Activated CD4-positive, alpha-beta T cell treated with anti-CD3 and anti-CD28 coated beads, Interleukin-2, amount 10 ng/mL, durations not matched to agents 7 days and 5 days (primary cell): ENCODE data around the gene MECR. TPM values are rescaled to one million over a fixed set of nuclear protein-coding genes. Genes with fewer than 3 reads are reported as not detected.

ENCODE experiments used
- CTCF ChIA-PET: fragments of 350-600 bp; sonication (Branson Sonifier 250); formaldehyde crosslinking; loops from one replicate; lab custom pipeline; 2021; ENCODE audit warnings: antibody characterized with exemption; lab: Charles Lee
- POLR2A ChIA-PET: fragments of 350-600 bp; sonication (Branson Sonifier 250); formaldehyde crosslinking; loops from one replicate; lab custom pipeline; 2021; ENCODE audit warnings: antibody characterized with exemption; lab: Charles Lee
- DNase-seq: peaks from one replicate; pipeline ENCODE4 v3.0.0-alpha.2; 2020
- H3K27ac Mint-ChIP-seq: one replicate; pipeline ENCODE4 v1.8.0; 2021; ENCODE audit warnings: mild to moderate bottlenecking, moderate library complexity, mixed read lengths
- H3K27me3 Mint-ChIP-seq: one replicate; pipeline ENCODE4 v1.8.0; 2021; ENCODE audit warnings: mixed read lengths
- H3K36me3 Mint-ChIP-seq: one replicate; pipeline ENCODE4 v1.8.0; 2021; ENCODE audit warnings: low read depth, mixed read lengths
- H3K4me1 Mint-ChIP-seq: one replicate; pipeline ENCODE4 v1.8.0; 2021; ENCODE audit warnings: mixed read lengths
- H3K4me3 Mint-ChIP-seq: one replicate; pipeline ENCODE4 v1.8.0; 2021; ENCODE audit warnings: mild to moderate bottlenecking, moderate library complexity, mixed read lengths
- H3K9me3 Mint-ChIP-seq: one replicate; pipeline ENCODE4 v1.8.0; 2021; ENCODE audit warnings: mixed read lengths
- total RNA-seq, 2 experiments: library from RNA; stranded (reverse); gene quantifications; one replicate each; pipeline ENCODE4 v1.2.3, GENCODE V29; 2021

The MECR gene
- total RNA-seq, 2 experiments from 2014 or later = 16.4 to 19.7 TPM

- H3K36me3 Mint-ChIP-seq = peaks cover 5% of the 10 kb centered on the region
- ChIA-PET CTCF (interaction anchor here (0.7 to 4.0 kb wide), 15 partner anchors 8 to 396 kb away, joined by 3 to 38 read pairs (median 5); partner anchors contain the start of gene SRSF4), POLR2A (interaction anchor here (0.6 to 1.2 kb wide), 2 partner anchors 20 to 1924 kb away, joined by 3 to 6 read pairs; partner anchors contain the start of gene SRSF4)
- no peak overlapping the region for H3K27ac Mint-ChIP-seq
- H3K9me3 Mint-ChIP-seq = no peaks in the 10 kb centered on the region
- no peak overlapping the region for H3K4me3 Mint-ChIP-seq
- no peak for DNase-seq
- no peaks in the 10 kb centered on the region for H3K27me3 Mint-ChIP-seq
- H3K4me1 Mint-ChIP-seq = peaks cover 15% of the 10 kb centered on the region
These were observed 28.7 kb downstream of the MECR start for GRCh38 chr1:29202053-29202452.

GRCh38 chr1:29201595-29202051 is 29.1 kb downstream of the MECR start:
- no peak for DNase-seq
- CTCF ChIA-PET = interaction anchor here (1.2 to 4.0 kb wide), 11 partner anchors 11 to 324 kb away, joined by 3 to 38 read pairs (median 5); partner anchors contain the start of gene SRSF4
- Mint-ChIP-seq H3K9me3 (no peaks in the 10 kb centered on the region), H3K4me3 (no peak overlapping the region), H3K36me3 (peaks cover 5% of the 10 kb centered on the region), H3K27me3 (no peaks in the 10 kb centered on the region), H3K4me1 (peaks cover 15% of the 10 kb centered on the region), H3K27ac (no peak overlapping the region)
- POLR2A ChIA-PET = interaction anchor here (0.6 kb wide), 1 partner anchor 1924 kb away, joined by 3 read pairs; no protein-coding TSS in a partner anchor

DNA sequence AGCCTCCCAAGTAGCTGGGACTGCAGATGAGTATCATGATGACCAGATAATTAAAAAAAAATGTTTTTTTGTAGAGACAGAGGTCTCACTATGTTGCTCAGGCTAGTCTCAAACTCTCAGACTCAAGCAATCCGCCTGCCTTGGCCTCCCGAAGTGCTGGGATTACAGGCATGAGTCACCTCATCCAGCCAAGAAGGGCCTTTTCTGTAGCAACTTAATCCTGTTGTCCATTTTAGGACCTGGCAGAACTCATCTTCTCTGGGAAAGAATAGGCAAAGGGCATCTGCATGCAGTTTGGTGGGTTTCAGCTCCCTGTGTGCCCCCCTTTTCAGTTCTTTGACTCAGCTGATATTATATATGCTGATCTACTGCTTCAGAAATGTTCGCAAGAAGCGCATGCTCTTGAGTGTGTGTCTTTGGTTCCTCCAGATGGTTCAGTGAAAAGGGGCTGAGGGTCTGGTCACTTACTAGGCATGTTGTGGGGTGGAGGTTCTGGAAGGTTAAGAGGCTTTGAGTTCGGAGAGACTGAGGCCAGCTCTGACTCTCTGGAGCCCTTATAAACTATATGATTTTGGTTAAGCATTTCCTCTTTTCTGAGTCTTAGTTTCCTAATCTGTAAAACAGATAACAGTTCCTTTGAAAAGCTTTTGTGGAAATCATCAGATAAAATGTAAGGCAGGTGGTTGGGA is 29.7 kb downstream of the MECR start:
- Mint-ChIP-seq H3K27ac (no peak overlapping the region), H3K36me3 (peaks cover 5% of the 10 kb centered on the region), H3K4me1 (peaks cover 15% of the 10 kb centered on the region), H3K9me3 (no peaks in the 10 kb centered on the region), H3K4me3 (no peak overlapping the region), H3K27me3 (no peaks in the 10 kb centered on the region)
- ChIA-PET POLR2A (no interaction called here), CTCF (interaction anchor here (0.9 to 4.0 kb wide), 5 partner anchors 19 to 325 kb away, joined by 3 to 38 read pairs (median 6); partner anchors contain the start of gene SRSF4)
- DNase-seq = no peak

DNA sequence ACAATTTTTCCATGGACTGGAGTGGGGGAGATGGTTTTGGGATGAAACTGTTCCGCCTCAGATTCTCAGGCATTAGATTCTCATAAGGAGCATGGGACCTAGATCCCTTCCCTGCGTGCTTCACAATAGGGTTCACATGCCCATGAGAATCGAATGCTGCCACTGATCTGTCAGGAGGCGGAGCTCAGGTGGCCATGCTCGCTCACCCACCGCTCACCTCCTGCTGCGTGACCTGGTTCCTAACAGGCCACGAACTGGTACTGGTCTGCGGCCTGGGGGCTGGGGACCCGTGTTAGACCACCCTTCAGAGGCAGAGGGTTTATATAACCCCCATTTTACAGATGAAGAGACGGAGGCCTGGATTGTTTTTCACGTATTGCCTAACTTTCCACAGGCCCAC is 32.7 kb downstream of the MECR start:
- Mint-ChIP-seq H3K27ac (no peak overlapping the region), H3K36me3 (peaks cover 6% of the 10 kb centered on the region), H3K9me3 (no peaks in the 10 kb centered on the region), H3K4me3 (no peak overlapping the region), H3K27me3 (no peaks in the 10 kb centered on the region), H3K4me1 (peaks cover 15% of the 10 kb centered on the region)
- POLR2A ChIA-PET = no interaction called here
- no peak for DNase-seq
- CTCF ChIA-PET = interaction anchor here (0.8 to 3.0 kb wide), 9 partner anchors 11 to 1510 kb away, joined by 3 to 25 read pairs (median 4); partner anchors contain the start of gene SRSF4

- CTCF ChIA-PET = interaction anchor here (0.6 to 3.0 kb wide), 11 partner anchors 10 to 1511 kb away, joined by 3 to 25 read pairs (median 4); partner anchors contain the start of gene SRSF4
- H3K36me3 Mint-ChIP-seq = peaks cover 6% of the 10 kb centered on the region
- POLR2A ChIA-PET = interaction anchor here (0.6 kb wide), 1 partner anchor 725 kb away, joined by 3 read pairs; no protein-coding TSS in a partner anchor
These were observed 33.2 kb downstream of the MECR start for GRCh38 chr1:29197590-29197924.

DNA sequence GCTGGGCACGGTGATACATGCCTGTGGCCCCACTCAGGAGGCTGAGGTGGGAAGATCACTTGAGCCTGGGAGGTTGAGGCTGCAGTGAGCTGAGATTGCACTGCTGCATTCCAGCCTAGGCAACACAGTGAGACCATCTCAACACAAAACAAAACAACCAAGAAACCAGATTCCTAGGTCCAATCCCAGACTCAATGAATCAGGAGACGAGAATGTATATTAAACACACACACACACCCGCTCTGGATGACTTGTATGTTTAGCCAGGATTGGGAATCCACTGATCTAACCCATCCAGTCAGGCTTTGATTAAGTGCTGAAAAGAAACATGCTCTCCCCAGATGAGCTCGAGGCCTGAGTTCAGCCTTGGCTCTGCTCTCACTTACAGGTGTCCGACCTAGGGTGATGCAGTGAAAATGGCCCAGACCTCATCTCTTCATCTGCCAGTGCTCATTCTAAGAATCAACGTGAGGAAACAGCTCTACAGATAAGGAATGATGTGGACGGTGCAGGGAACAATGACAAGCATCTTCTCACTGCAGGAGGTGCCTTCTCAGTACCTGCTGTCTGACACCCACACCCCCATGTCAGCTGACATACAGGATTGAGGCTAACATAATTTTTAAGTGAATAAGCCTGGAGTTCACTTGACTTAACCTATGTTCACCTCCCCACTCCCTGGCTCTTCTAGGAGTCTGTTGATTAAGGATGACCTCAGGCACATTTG is 33.7 kb downstream of the MECR start:
- H3K4me3 Mint-ChIP-seq = no peak overlapping the region
- H3K9me3 Mint-ChIP-seq = no peaks in the 10 kb centered on the region
- H3K27ac Mint-ChIP-seq = no peak overlapping the region
- H3K27me3 Mint-ChIP-seq = no peaks in the 10 kb centered on the region
- H3K4me1 Mint-ChIP-seq = peaks cover 8% of the 10 kb centered on the region
- CTCF ChIA-PET = interaction anchor here (0.6 to 3.0 kb wide), 11 partner anchors 10 to 1511 kb away, joined by 3 to 25 read pairs (median 4); partner anchors contain the start of gene SRSF4
- POLR2A ChIA-PET = interaction anchor here (0.6 kb wide), 1 partner anchor 725 kb away, joined by 3 read pairs; no protein-coding TSS in a partner anchor
- DNase-seq = no peak
- H3K36me3 Mint-ChIP-seq = peaks cover 6% of the 10 kb centered on the region

More at GRCh38 chr1:29197590-29197924, 33.2 kb downstream of the MECR start:
- peak; percentile 64 for DNase-seq
- Mint-ChIP-seq H3K27me3 (no peaks in the 10 kb centered on the region), H3K9me3 (no peaks in the 10 kb centered on the region), H3K4me1 (peaks cover 12% of the 10 kb centered on the region), H3K4me3 (no peak overlapping the region), H3K27ac (no peak overlapping the region)

DNA sequence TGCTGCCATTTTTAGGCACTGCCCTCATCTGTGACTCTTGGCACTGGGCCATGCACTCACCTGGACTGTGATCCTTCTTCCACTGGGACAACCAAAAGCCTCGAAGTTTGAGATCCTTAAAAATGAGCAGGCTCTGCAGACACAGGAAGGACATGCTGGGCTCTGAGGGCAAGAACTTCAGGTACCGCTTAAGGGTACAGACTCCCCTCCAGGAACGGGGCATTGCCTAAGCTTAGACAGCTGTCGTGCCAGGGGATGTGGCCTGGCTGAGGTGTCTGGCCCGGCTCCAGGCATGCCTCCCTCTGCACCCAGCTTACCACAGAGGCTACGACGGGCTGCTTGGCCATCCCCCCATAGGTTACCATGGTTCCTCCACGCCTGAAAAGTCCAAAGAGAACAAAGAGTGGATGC is 34.8 kb downstream of the MECR start:
- Mint-ChIP-seq H3K36me3 (peaks cover 5% of the 10 kb centered on the region), H3K4me3 (no peak overlapping the region), H3K27ac (no peak overlapping the region), H3K4me1 (peaks cover 3% of the 10 kb centered on the region), H3K27me3 (no peaks in the 10 kb centered on the region), H3K9me3 (no peaks in the 10 kb centered on the region)
- POLR2A ChIA-PET = no interaction called here
- DNase-seq = no peak
- CTCF ChIA-PET = interaction anchor here (0.6 to 2.9 kb wide), 5 partner anchors 15 to 564 kb away, joined by 3 to 25 read pairs (median 4); partner anchors contain the start of genes SRSF4 and YTHDF2

- Mint-ChIP-seq H3K4me1 (peaks cover 3% of the 10 kb centered on the region), H3K36me3 (peaks cover 2% of the 10 kb centered on the region), H3K4me3 (no peak overlapping the region), H3K9me3 (no peaks in the 10 kb centered on the region), H3K27ac (peak overlapping the region; percentile 44), H3K27me3 (no peaks in the 10 kb centered on the region)
- POLR2A ChIA-PET = no interaction called here
- no peak for DNase-seq
- CTCF ChIA-PET = interaction anchor here (0.9 to 2.1 kb wide), 4 partner anchors 9 to 312 kb away, joined by 3 to 7 read pairs (median 5); no protein-coding TSS in a partner anchor
These were observed 36.8 kb downstream of the MECR start for GRCh38 chr1:29193879-29194455.

GRCh38 chr1:29190718-29191117 is 40.0 kb downstream of the MECR start:
- DNase-seq = no peak
- no peak overlapping the region for H3K27ac Mint-ChIP-seq
- no peaks in the 10 kb centered on the region for H3K4me1 Mint-ChIP-seq
- H3K36me3 Mint-ChIP-seq = peaks cover 2% of the 10 kb centered on the region
- ChIA-PET CTCF (interaction anchor here (0.9 to 1.3 kb wide), 2 partner anchors 9 to 11 kb away, joined by 4 to 6 read pairs; partner anchors contain the start of gene SRSF4), POLR2A (no interaction called here)
- no peaks in the 10 kb centered on the region for H3K27me3 Mint-ChIP-seq
- no peak overlapping the region for H3K4me3 Mint-ChIP-seq
- H3K9me3 Mint-ChIP-seq = no peaks in the 10 kb centered on the region

GRCh38 chr1:29186707-29187106 is 44.0 kb downstream of the MECR start:
- no peak overlapping the region for H3K27ac Mint-ChIP-seq
- peaks cover 14% of the 10 kb centered on the region for H3K4me1 Mint-ChIP-seq
- CTCF ChIA-PET = interaction anchor here (0.9 to 1.2 kb wide), 3 partner anchors 11 to 305 kb away, joined by 3 to 7 read pairs (median 3); no protein-coding TSS in a partner anchor
- no peaks in the 10 kb centered on the region for H3K36me3 Mint-ChIP-seq
- H3K27me3 Mint-ChIP-seq = no peaks in the 10 kb centered on the region
- POLR2A ChIA-PET = no interaction called here
- H3K4me3 Mint-ChIP-seq = no peak overlapping the region
- no peaks in the 10 kb centered on the region for H3K9me3 Mint-ChIP-seq
- no peak for DNase-seq

DNA sequence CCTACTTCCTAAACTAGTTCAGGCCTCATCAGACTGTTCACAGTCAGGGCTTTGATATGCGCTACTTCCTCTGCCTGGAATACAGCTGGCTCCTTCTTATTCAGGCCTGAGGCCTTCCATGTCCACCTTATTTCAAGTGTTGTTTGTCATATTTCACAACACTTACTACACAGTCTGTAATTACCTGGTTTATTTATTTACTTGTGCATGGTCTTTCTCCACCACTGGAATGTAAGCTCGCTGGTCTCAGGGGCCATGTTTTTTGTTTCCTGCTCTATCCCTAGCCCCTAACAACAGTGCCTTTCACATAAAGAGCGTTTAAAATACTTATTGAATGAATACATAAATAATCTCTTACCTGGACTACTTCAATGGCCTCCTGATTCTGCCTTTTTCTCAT is 44.5 kb downstream of the MECR start:
- H3K4me3 Mint-ChIP-seq = no peak overlapping the region
- ChIA-PET CTCF (interaction anchor here (0.9 to 1.9 kb wide), 3 partner anchors 13 to 304 kb away, joined by 3 to 4 read pairs (median 3); no protein-coding TSS in a partner anchor), POLR2A (no interaction called here)

GRCh38 chr1:29183287-29183686 is 47.4 kb downstream of the MECR start:
- peak overlapping the region; percentile 96 for H3K4me3 Mint-ChIP-seq
- POLR2A ChIA-PET = no interaction called here

More for the DNA sequence above, 44.5 kb downstream of the MECR start:
- Mint-ChIP-seq H3K9me3 (no peaks in the 10 kb centered on the region), H3K36me3 (no peaks in the 10 kb centered on the region), H3K27me3 (no peaks in the 10 kb centered on the region), H3K4me1 (peaks cover 14% of the 10 kb centered on the region), H3K27ac (no peak overlapping the region)
- DNase-seq = no peak

More at GRCh38 chr1:29183287-29183686, 47.4 kb downstream of the MECR start:
- Mint-ChIP-seq H3K27ac (no peak overlapping the region), H3K36me3 (peaks cover 21% of the 10 kb centered on the region), H3K27me3 (no peaks in the 10 kb centered on the region), H3K9me3 (no peaks in the 10 kb centered on the region), H3K4me1 (peaks cover 31% of the 10 kb centered on the region)
- CTCF ChIA-PET = interaction anchor here (0.6 to 7.0 kb wide), 2 partner anchors 18 to 102 kb away, joined by 3 to 38 read pairs; no protein-coding TSS in a partner anchor
- no peak for DNase-seq
